ENCODE results near the gene SGMS1.
A peak's percentile ranks its signal among the peaks of the same experiment; 100 is the strongest.

SGMS1 gene

DNA sequence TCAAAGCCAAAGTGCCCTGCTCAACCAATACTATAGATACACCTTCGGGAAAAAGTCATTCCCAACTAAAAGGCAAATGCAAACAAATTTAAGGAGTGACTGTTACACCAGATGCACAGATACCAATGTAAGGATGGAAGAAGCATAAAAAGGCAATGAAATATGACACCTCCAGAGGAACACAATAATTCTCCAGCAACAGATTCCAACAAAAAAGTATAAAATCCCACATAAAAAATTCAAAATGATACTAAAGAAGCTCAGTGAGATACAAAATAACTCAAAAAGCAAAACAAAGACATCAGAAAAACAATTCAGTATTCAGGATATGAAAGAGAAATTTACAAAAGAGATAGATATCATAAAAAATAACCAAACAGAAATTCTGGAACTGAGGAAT, 328.4 kb downstream of the SGMS1 start:
- no CpG with 5 or more reads among the region's 1 CpG for WGBS, 2 donors (ENCODE audit: extremely low coverage in 2 of 2, insufficient read length in 2 of 2, insufficient replicate concordance in 1 of 2)

DNA sequence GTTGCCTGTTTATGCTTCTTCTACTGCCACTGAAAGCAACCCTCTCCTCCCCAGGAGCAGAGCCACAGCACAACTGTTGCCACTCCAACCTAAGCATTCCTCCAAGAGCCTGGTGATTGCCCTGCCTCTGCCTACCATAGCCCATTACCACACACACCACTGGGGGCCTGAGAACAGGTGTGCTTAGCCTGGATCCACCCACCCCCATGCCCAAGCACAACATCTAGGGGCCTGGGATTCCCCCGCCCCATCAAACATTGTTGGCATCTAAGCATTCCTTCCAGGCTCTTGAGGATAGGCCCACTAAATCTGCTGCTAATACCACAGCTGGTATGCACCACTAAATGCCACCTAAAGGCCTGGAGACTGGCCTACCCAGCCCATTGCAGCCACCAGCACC, 329.2 kb downstream of the SGMS1 start:
- DNase-seq (ENCODE audit: low spot score) = no peak
- Histone ChIP-seq H3K14ac (ENCODE audit: low read length) (no peak overlapping the region), H3K9ac (ENCODE audit: low read depth, low read length, poor library complexity) (no peak overlapping the region), H3K27me3 (ENCODE audit: control insufficient read depth in 3 of 3, insufficient read depth in 3 of 3, low read depth in 1 of 3, low read length in 3 of 3) (no peaks in the 10 kb centered on the region), H3K36me3 (replicated peaks in 1 of 2; ENCODE audit: control insufficient read depth in 2 of 2, insufficient read depth in 2 of 2, low read length in 2 of 2) (no peaks in the 10 kb centered on the region), H3K23ac (ENCODE audit: low read depth, low read length, poor library complexity) (no peak overlapping the region), H2BK15ac (ENCODE audit: low read length) (no peak overlapping the region), H2AK5ac (ENCODE audit: low read depth, low read length) (no peak overlapping the region), H3K4ac (ENCODE audit: low read length) (no peak overlapping the region), H4K91ac (ENCODE audit: low read depth, low read length, poor library complexity) (no peak overlapping the region), H2BK5ac (ENCODE audit: low read length) (no peak overlapping the region), H3K4me3 (ENCODE audit: low read length in 2 of 2) (no peak overlapping the region), H4K8ac (ENCODE audit: low read depth, low read length) (no peak overlapping the region), H3K79me1 (ENCODE audit: low read depth, low read length) (no peaks in the 10 kb centered on the region), H2BK120ac (ENCODE audit: low read depth, low read length) (no peak overlapping the region), H2BK12ac (ENCODE audit: low read length) (no peak overlapping the region), H3K9me3 (replicated peaks in 1 of 2; ENCODE audit: control insufficient read depth in 2 of 2, insufficient read depth in 1 of 2, low read depth in 1 of 2, low read length in 2 of 2) (no peaks in the 10 kb centered on the region), H3K18ac (ENCODE audit: low read length) (no peak overlapping the region), H3K4me2 (ENCODE audit: insufficient read depth, low read length, poor library complexity, severe bottlenecking) (no peak overlapping the region), H3K27ac (replicated peaks; ENCODE audit: low read length) (no peak overlapping the region), H2AFZ (ENCODE audit: low read length) (no peak overlapping the region), H3K4me1 (ENCODE audit: control insufficient read depth in 2 of 2, insufficient read depth in 1 of 2, low read depth in 1 of 2, low read length in 2 of 2) (no peaks in the 10 kb centered on the region)
- no CpG with 5 or more reads among the region's 1 CpG for WGBS, 2 donors (ENCODE audit: extremely low coverage in 2 of 2, insufficient read length in 2 of 2, insufficient replicate concordance in 1 of 2)

More for the DNA sequence above, 328.4 kb downstream of the SGMS1 start:
- Histone ChIP-seq H3K4me3 (ENCODE audit: low read length in 2 of 2) (no peak overlapping the region), H3K36me3 (replicated peaks in 1 of 2; ENCODE audit: control insufficient read depth in 2 of 2, insufficient read depth in 2 of 2, low read length in 2 of 2) (no peaks in the 10 kb centered on the region), H3K23ac (ENCODE audit: low read depth, low read length, poor library complexity) (no peak overlapping the region), H2BK15ac (ENCODE audit: low read length) (no peak overlapping the region), H3K27me3 (ENCODE audit: control insufficient read depth in 3 of 3, insufficient read depth in 3 of 3, low read depth in 1 of 3, low read length in 3 of 3) (no peaks in the 10 kb centered on the region), H2AK5ac (ENCODE audit: low read depth, low read length) (no peak overlapping the region), H4K91ac (ENCODE audit: low read depth, low read length, poor library complexity) (no peak overlapping the region), H4K8ac (ENCODE audit: low read depth, low read length) (no peak overlapping the region), H3K4ac (ENCODE audit: low read length) (no peak overlapping the region), H2BK5ac (ENCODE audit: low read length) (no peak overlapping the region), H3K27ac (replicated peaks; ENCODE audit: low read length) (no peak overlapping the region), H2BK12ac (ENCODE audit: low read length) (no peak overlapping the region), H3K9ac (ENCODE audit: low read depth, low read length, poor library complexity) (no peak overlapping the region), H3K18ac (ENCODE audit: low read length) (no peak overlapping the region), H3K9me3 (replicated peaks in 1 of 2; ENCODE audit: control insufficient read depth in 2 of 2, insufficient read depth in 1 of 2, low read depth in 1 of 2, low read length in 2 of 2) (no peaks in the 10 kb centered on the region), H3K4me1 (ENCODE audit: control insufficient read depth in 2 of 2, insufficient read depth in 1 of 2, low read depth in 1 of 2, low read length in 2 of 2) (no peaks in the 10 kb centered on the region), H3K4me2 (ENCODE audit: insufficient read depth, low read length, poor library complexity, severe bottlenecking) (no peak overlapping the region), H3K14ac (ENCODE audit: low read length) (no peak overlapping the region), H3K79me1 (ENCODE audit: low read depth, low read length) (no peaks in the 10 kb centered on the region), H2BK120ac (ENCODE audit: low read depth, low read length) (no peak overlapping the region), H2AFZ (ENCODE audit: low read length) (no peak overlapping the region)
- no peak for DNase-seq (ENCODE audit: low spot score)

DNA sequence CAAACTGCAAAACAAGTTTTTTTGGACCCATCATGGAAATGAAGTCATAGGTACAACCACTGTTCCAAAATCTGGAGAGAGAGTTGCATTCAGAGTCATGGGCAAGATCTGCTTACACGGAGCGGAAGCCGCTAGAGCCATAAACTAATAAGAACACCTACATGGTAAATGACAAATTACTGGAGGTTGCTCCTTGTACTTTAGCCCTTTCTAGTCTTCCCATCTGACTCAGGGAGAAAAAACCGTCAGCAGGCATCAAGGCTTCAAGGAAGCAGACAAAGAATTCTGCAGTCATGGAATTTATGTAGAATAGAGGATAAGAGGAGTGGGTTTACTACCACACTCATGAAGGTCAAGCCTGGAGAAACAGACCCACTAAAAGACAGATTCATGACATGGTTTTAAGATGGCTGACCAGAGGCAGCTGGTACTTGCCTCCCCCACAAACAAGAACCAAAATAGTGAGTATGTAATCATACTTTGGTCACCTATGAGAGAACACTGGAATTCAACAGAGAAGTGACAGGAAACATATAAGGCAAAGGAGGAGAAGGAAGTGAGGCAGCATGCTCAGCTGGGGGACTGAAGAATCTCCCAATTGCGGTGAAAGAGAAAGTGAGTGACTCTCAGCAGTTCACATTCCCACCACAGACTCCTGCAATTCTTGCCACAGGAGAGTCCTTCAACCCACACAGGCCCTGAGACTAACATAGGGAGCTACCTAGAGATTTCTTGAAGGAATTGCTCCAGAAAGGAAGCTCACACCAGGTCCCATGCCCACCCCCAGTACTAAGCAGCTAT, 330.0 kb downstream of the SGMS1 start:
- H3K79me1 ChIP-seq (ENCODE audit: low read depth, low read length) = no peaks in the 10 kb centered on the region
- H3K27me3 ChIP-seq (ENCODE audit: control insufficient read depth in 3 of 3, insufficient read depth in 3 of 3, low read depth in 1 of 3, low read length in 3 of 3) = no peaks in the 10 kb centered on the region
- no CpG with 5 or more reads among the region's 5 CpGs for WGBS, 2 donors (ENCODE audit: extremely low coverage in 2 of 2, insufficient read length in 2 of 2, insufficient replicate concordance in 1 of 2)
- H2BK5ac ChIP-seq (ENCODE audit: low read length) = no peak overlapping the region
- no peak overlapping the region for H3K23ac ChIP-seq (ENCODE audit: low read depth, low read length, poor library complexity)
- H2BK15ac ChIP-seq (ENCODE audit: low read length) = no peak overlapping the region
- H2BK12ac ChIP-seq (ENCODE audit: low read length) = no peak overlapping the region
- H3K4me3 ChIP-seq (ENCODE audit: low read length in 2 of 2) = no peak overlapping the region
- H3K14ac ChIP-seq (ENCODE audit: low read length) = no peak overlapping the region
- H3K4me2 ChIP-seq (ENCODE audit: insufficient read depth, low read length, poor library complexity, severe bottlenecking) = no peak overlapping the region
- no peak for DNase-seq (ENCODE audit: low spot score)
- no peaks in the 10 kb centered on the region for H3K9me3 ChIP-seq (replicated peaks in 1 of 2; ENCODE audit: control insufficient read depth in 2 of 2, insufficient read depth in 1 of 2, low read depth in 1 of 2, low read length in 2 of 2)
- no peaks in the 10 kb centered on the region for H3K36me3 ChIP-seq (replicated peaks in 1 of 2; ENCODE audit: control insufficient read depth in 2 of 2, insufficient read depth in 2 of 2, low read length in 2 of 2)
- no peak overlapping the region for H4K91ac ChIP-seq (ENCODE audit: low read depth, low read length, poor library complexity)
- no peak overlapping the region for H3K18ac ChIP-seq (ENCODE audit: low read length)
- no peak overlapping the region for H4K8ac ChIP-seq (ENCODE audit: low read depth, low read length)
- H2AK5ac ChIP-seq (ENCODE audit: low read depth, low read length) = no peak overlapping the region
- no peak overlapping the region for H3K27ac ChIP-seq (replicated peaks; ENCODE audit: low read length)
- H3K9ac ChIP-seq (ENCODE audit: low read depth, low read length, poor library complexity) = no peak overlapping the region
- H3K4ac ChIP-seq (ENCODE audit: low read length) = no peak overlapping the region
- H3K4me1 ChIP-seq (ENCODE audit: control insufficient read depth in 2 of 2, insufficient read depth in 1 of 2, low read depth in 1 of 2, low read length in 2 of 2) = no peaks in the 10 kb centered on the region
- peak overlapping the region; percentile 31 for H2AFZ ChIP-seq (ENCODE audit: low read length)
- no peak overlapping the region for H2BK120ac ChIP-seq (ENCODE audit: low read depth, low read length)

DNA sequence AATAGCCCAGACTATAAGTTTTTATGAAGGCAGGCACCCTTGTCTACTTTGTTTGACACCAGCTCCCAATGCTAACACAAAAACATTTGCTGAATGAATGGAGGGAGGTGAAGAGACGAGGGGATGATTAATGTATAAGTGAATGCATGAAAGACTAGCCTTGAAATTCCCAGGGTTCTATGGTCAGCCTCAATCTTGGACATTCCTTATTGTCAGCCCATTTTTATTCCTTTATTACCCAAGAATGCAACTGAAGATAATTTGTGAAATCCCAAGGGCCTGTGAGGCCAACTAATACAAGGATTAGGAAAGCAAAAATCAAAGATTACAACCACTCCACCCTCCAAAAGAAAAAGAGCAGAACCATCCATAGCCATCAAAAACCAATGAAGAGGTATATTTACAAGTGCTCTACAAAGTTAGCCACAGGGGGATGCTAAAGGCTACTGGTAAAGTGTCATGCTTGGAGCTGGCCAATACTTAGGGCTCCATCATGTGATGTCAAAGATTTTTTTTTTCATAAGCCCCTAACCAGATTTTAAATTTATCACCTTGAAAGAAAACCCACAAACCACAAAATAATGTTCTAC, 332.4 kb downstream of the SGMS1 start:
- H3K18ac ChIP-seq (ENCODE audit: low read length) = no peak overlapping the region
- no peak overlapping the region for H3K4me2 ChIP-seq (ENCODE audit: insufficient read depth, low read length, poor library complexity, severe bottlenecking)
- no peak overlapping the region for H2BK15ac ChIP-seq (ENCODE audit: low read length)
- H3K27ac ChIP-seq (replicated peaks; ENCODE audit: low read length) = no peak overlapping the region
- H3K9me3 ChIP-seq (replicated peaks in 1 of 2; ENCODE audit: control insufficient read depth in 2 of 2, insufficient read depth in 1 of 2, low read depth in 1 of 2, low read length in 2 of 2) = no peaks in the 10 kb centered on the region
- no peaks in the 10 kb centered on the region for H3K79me1 ChIP-seq (ENCODE audit: low read depth, low read length)
- H2BK5ac ChIP-seq (ENCODE audit: low read length) = no peak overlapping the region
- no peak overlapping the region for H2AK5ac ChIP-seq (ENCODE audit: low read depth, low read length)
- H3K23ac ChIP-seq (ENCODE audit: low read depth, low read length, poor library complexity) = no peak overlapping the region
- H3K36me3 ChIP-seq (replicated peaks in 1 of 2; ENCODE audit: control insufficient read depth in 2 of 2, insufficient read depth in 2 of 2, low read length in 2 of 2) = no peaks in the 10 kb centered on the region
- no CpG with 5 or more reads among the region's 1 CpG for WGBS, 2 donors (ENCODE audit: extremely low coverage in 2 of 2, insufficient read length in 2 of 2, insufficient replicate concordance in 1 of 2)
- H2BK12ac ChIP-seq (ENCODE audit: low read length) = no peak overlapping the region
- no peak overlapping the region for H2BK120ac ChIP-seq (ENCODE audit: low read depth, low read length)
- no peak overlapping the region for H2AFZ ChIP-seq (ENCODE audit: low read length)
- H4K8ac ChIP-seq (ENCODE audit: low read depth, low read length) = no peak overlapping the region
- H3K4me3 ChIP-seq (ENCODE audit: low read length in 2 of 2) = no peak overlapping the region
- H3K4ac ChIP-seq (ENCODE audit: low read length) = no peak overlapping the region
- H3K9ac ChIP-seq (ENCODE audit: low read depth, low read length, poor library complexity) = no peak overlapping the region
- peaks cover 0 to 2% of the 10 kb centered on the region in 2 donors for H3K4me1 ChIP-seq (ENCODE audit: control insufficient read depth in 2 of 2, insufficient read depth in 1 of 2, low read depth in 1 of 2, low read length in 2 of 2)
- no peak overlapping the region for H3K14ac ChIP-seq (ENCODE audit: low read length)
- no peak overlapping the region for H4K91ac ChIP-seq (ENCODE audit: low read depth, low read length, poor library complexity)
- no peaks in the 10 kb centered on the region for H3K27me3 ChIP-seq (ENCODE audit: control insufficient read depth in 3 of 3, insufficient read depth in 3 of 3, low read depth in 1 of 3, low read length in 3 of 3)
- DNase-seq (ENCODE audit: low spot score) = no peak
